GM12864 (cell line): Measurements from ENCODE around the gene MDFIC.
"Not testable (repeated sequence)": the region's sequence is repeated elsewhere in the genome, so short reads cannot be mapped to it uniquely, and the experiment has no call there.

Source experiments
- DNase-seq: peaks from one replicate; pipeline ENCODE4 v3.0.0-alpha.2; 2011; ENCODE audit warnings: low read depth
- H3K4me3 ChIP-seq: 2 replicates; pipeline ENCODE4 v1.5.1; 2011; ENCODE audit warnings: mild to moderate bottlenecking, low read depth, low read length, control low read depth
- CTCF ChIP-seq: IDR thresholded peaks from 2 replicates; pipeline ENCODE4 v1.5.1; 2011; ENCODE audit warnings: low read depth, mild to moderate bottlenecking, moderate library complexity, low read length, control low read depth, inconsistent platforms; ENCODE audit errors: missing control alignments

Gene MDFIC

GRCh38 chr7:114922026-114922651, at the start of gene MDFIC:
Gene MDFIC, plus strand, starts transcription at chr7:114922094. Its CDS starts 940 bp downstream, at chr7:114923034.
- no peak for DNase-seq
- peak within 1 kb of the TSS; percentile 78 for H3K4me3 ChIP-seq
- peak; percentile 3 for TF ChIP-seq CTCF

GRCh38 chr7:114874170-114874569, 47.7 kb upstream of the MDFIC start:
- no peak for TF ChIP-seq CTCF
- H3K4me3 ChIP-seq: no peak overlapping the region
- DNase-seq: no peak

DNA sequence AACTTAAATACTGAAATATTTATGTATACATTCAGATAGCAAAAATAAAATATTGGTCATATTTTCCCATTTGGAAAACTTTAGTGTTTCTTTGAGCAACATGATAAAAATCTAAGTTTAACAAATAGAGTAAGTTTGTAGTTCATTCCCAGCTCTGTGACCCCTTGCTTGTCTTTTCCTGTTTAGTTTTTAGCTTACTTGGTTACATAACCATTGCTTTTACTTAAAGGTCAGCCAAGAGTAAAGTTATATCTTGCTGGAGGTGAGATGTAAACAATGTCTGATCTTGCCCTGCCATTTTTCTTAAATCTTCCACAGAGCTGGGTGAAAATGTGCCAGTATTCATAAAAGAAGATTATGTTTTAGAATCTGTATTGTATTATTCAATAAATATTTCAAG, 46.7 kb upstream of the MDFIC start:
- no peak for TF ChIP-seq CTCF
- DNase-seq: no peak

DNA sequence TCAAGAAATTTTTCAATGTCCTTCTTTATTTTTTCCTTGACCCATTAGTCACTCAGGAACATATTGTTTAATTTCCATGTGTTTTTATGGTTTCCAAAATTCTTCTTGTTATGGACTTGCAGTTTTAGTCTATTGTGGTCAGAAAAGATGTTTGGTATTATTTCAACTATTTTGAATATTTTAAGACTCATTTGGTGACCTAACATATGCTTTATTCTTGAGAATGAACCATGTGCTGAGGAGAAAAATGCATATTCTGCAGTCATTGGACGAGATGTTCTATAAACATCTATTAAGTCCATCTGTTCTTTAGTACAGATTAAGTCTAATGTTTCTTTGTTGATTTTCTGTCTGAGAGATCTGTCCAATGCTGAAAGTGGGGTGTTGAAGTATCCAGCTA, 42.3 kb upstream of the MDFIC start:
- TF ChIP-seq CTCF: no peak
- DNase-seq: no peak
- H3K4me3 ChIP-seq: no peak overlapping the region

More for the DNA sequence above, 46.7 kb upstream of the MDFIC start:
- H3K4me3 ChIP-seq: no peak overlapping the region

- no peak overlapping the region for H3K4me3 ChIP-seq
- no peak for TF ChIP-seq CTCF
- no peak for DNase-seq
Measured at GRCh38 chr7:114885836-114886235, 36.1 kb upstream of the MDFIC start.

DNA sequence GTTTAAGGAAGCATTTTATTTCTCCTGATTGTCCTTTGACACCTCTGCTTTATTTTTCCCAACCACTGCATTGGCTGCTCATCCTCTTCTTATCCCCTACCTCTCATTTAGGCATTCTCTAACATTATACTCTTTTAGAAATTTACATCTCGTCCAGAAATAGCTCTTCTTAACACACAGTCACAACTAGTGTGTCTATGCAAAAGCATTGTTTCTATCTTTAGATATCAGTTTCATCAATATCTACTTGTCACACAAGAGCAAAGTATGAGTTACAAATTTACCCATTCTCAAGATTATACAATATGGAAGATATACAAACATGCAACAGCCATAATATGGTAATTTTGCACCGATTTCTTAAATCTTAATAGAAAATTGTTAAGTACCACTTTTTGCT, 35.7 kb upstream of the MDFIC start:
- TF ChIP-seq CTCF: no peak
- no peak overlapping the region for H3K4me3 ChIP-seq
- DNase-seq: no peak

DNA sequence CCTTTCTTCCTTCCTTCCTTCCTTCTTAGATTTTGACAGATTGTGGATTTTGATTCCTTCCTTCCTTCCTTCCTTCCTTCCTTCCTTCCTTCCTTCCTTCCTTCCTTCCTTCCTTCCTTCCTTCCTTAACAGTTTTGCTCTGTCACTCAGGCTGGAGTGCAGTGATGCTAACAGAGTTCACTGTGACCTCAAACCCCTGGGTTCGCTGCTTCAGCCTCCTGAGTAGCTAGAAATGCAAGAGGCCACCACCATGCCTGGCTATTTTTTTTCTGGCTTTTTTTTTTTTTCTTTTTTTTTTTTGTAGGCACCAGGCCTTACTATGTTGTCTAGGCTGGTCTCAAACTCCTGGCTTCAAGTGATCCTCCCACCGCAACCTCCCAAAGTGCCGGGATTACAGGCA, 32.8 kb upstream of the MDFIC start:
- DNase-seq, H3K4me3 ChIP-seq: not testable (repeated sequence)
